Measurements from ENCODE around the gene PIM2. TPM values are rescaled to one million over a fixed set of nuclear protein-coding genes. Genes with fewer than 3 reads are reported as not detected.

Gene PIM2
- total and polyA plus RNA-seq, 4 experiments from 2014 or later, result 117 to 489 (median 257) TPM

DNA sequence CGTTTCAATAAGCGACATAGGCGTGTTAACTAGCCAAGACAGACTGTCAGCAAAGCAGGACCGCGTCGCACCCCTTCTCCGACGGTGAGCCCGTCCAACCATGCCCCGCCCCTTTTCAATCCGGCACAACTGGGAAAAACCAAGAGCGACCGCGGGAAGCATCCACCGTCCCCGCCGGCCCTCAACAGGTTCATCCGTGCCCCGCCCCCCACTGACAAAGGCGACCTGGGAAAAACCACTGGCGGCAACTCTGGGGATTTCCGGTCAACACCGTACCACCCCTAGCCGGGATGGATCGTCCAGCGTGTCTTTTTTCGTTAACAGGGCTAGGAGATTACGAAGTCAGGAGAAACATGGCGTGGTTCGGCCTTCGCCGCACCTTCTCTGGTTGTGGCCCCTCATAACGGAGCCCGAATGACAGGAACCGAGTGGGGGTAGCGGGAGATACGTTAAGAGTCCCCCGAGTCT lies 21.6 kb downstream of the PIM2 start:
- intact Hi-C loops (cut with micrococcal nuclease), result loop anchor here (1.0 to 5.0 kb wide), 3 partner anchors 20 to 146 kb away; partner anchors contain the start of genes HDAC6 and TFE3
- peaks cover 9 to 28% of the 10 kb centered on the region in 2 donors for H3K36me3 Mint-ChIP-seq
- no peaks in the 10 kb centered on the region for H3K27me3 ChIP-seq (ENCODE audit: insufficient read depth, low read length)

DNA sequence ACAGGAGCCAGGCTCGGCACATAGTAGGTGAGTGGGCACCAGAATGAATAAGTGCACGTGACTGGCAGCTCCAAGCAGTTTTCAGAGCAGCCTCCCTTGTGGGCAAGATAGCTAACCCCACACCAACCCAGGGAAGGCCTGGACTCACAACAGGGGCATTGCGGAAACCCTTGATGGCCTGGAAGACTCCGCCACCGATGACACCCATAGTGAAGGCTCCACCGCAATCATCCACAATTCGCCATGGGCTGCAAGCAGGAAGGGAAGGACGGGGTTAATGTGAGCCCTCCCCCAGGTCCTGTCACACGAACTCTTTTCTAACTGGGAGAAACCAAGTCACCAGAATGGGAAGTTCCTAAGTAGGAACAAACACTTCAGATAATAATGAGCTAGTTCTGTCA lies 22.2 kb downstream of the PIM2 start:
- Histone ChIP-seq H3K27ac (ENCODE audit: low read depth, low read length) (peak overlapping the region; percentile 93), H3K9me3 (ENCODE audit: control insufficient read depth in 1 of 2, low read length in 2 of 2) (no peaks in the 10 kb centered on the region), H3K36me3 (ENCODE audit: insufficient read depth, low read length) (peaks cover 8% of the 10 kb centered on the region), H3K4me1 (ENCODE audit: insufficient read depth, low read length) (peaks cover 28% of the 10 kb centered on the region), H3K4me3 (ENCODE audit: low read length in 2 of 2) (peak overlapping the region; percentile 78 to 92), H3K27me3 (ENCODE audit: insufficient read depth, low read length) (no peaks in the 10 kb centered on the region)
- ChIA-PET POLR2A (ENCODE audit: partially characterized antibody) (interaction anchor here (0.6 to 3.9 kb wide), 9 partner anchors 15 to 159 kb away, joined by 3 to 47 read pairs (median 6); partner anchors contain the start of genes OTUD5 and SLC35A2), CTCF (ENCODE audit: partially characterized antibody) (interaction anchor here (1.5 to 2.4 kb wide), 2 partner anchors 15 to 40 kb away, joined by 4 to 12 read pairs; partner anchors contain the start of gene SLC35A2)
- H3K27me3 Mint-ChIP-seq, result no peaks in the 10 kb centered on the region
- peak overlapping the region; percentile 88 to 99 (median 96) for H3K27ac Mint-ChIP-seq
- no peak for DNase-seq
- intact Hi-C loops (cut with micrococcal nuclease), result loop anchor here (1.0 to 5.0 kb wide), 3 partner anchors 21 to 146 kb away; partner anchors contain the start of genes HDAC6 and TFE3
- H3K36me3 Mint-ChIP-seq, result peaks cover 5 to 25% of the 10 kb centered on the region in 2 donors
- H3K4me1 Mint-ChIP-seq, result peaks cover 4 to 39% (median 21%) of the 10 kb centered on the region in 4 donors
- H3K9me3 Mint-ChIP-seq, result peaks cover 0 to 1% (median 0%) of the 10 kb centered on the region in 8 donors
- H3K4me3 Mint-ChIP-seq, result peak overlapping the region; percentile 86 to 96 (median 92)

More for the DNA sequence above, 21.6 kb downstream of the PIM2 start:
- Histone ChIP-seq H3K9me3 (ENCODE audit: control insufficient read depth in 1 of 2, low read length in 2 of 2) (no peaks in the 10 kb centered on the region), H3K4me1 (ENCODE audit: insufficient read depth, low read length) (peaks cover 25% of the 10 kb centered on the region), H3K4me3 (ENCODE audit: low read length in 2 of 2) (peak overlapping the region; percentile 78 to 92), H3K27ac (ENCODE audit: low read depth, low read length) (peak overlapping the region; percentile 93), H3K36me3 (ENCODE audit: insufficient read depth, low read length) (peaks cover 13% of the 10 kb centered on the region)
- Mint-ChIP-seq H3K4me1 (peaks cover 4 to 34% (median 19%) of the 10 kb centered on the region in 4 donors), H3K4me3 (peak overlapping the region; percentile 86 to 96 (median 92)), H3K27ac (peak overlapping the region; percentile 88 to 99 (median 96)), H3K27me3 (no peaks in the 10 kb centered on the region), H3K9me3 (peaks cover 0 to 1% (median 0%) of the 10 kb centered on the region in 8 donors)
- peak; percentile 54 to 77 (median 64) for DNase-seq
- CTCF ChIA-PET (ENCODE audit: partially characterized antibody), result interaction anchor here (0.9 to 2.4 kb wide), 6 partner anchors 9 to 265 kb away, joined by 3 to 12 read pairs (median 4); partner anchors contain the start of gene SLC35A2
- POLR2A ChIA-PET (ENCODE audit: partially characterized antibody), result interaction anchor here (0.7 to 3.9 kb wide), 19 partner anchors 10 to 323 kb away, joined by 3 to 47 read pairs (median 6); partner anchors contain the start of genes HDAC6, OTUD5, PIM2 and RBM3

DNA sequence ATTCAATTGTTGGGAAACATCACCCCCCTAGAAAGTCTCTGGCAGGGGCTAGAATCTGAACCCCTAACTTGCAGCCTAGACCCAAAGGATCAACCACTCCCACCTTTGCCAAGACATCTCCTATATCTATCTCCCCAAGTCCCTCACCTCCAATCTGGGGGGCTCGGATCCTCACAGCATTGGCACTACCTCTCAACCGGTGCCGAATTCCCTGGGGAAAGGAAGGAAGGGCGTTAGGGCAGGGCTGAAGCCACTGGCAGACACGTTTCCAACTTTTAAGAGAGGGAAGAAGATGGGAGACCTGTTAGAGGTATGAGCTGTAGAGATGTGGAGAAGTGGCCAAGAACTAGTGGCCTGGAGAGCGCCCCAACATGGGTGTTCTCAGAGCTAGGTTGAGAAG lies 23.9 kb downstream of the PIM2 start:
- Mint-ChIP-seq H3K36me3 (peaks cover 5 to 20% of the 10 kb centered on the region in 2 donors), H3K4me1 (peaks cover 12 to 51% (median 28%) of the 10 kb centered on the region in 4 donors), H3K27me3 (peaks cover 0 to 1% of the 10 kb centered on the region in 2 donors), H3K4me3 (peak overlapping the region in 3 of 8 donors; percentile 20 to 73 (median 70)), H3K27ac (peak overlapping the region in 5 of 7 donors; percentile 53 to 83 (median 79)), H3K9me3 (peaks cover 0 to 1% (median 0%) of the 10 kb centered on the region in 8 donors)
- peaks cover 34% of the 10 kb centered on the region for H3K4me1 ChIP-seq (ENCODE audit: insufficient read depth, low read length)
- intact Hi-C loops (cut with micrococcal nuclease), result loop anchor here (5.0 kb wide), 1 partner anchor 93 kb away; the partner anchor contains the start of gene HDAC6
- no peak for DNase-seq
- no peaks in the 10 kb centered on the region for H3K9me3 ChIP-seq (ENCODE audit: control insufficient read depth in 1 of 2, low read length in 2 of 2)
- CTCF ChIA-PET (ENCODE audit: partially characterized antibody), result interaction anchor here (1.0 to 1.3 kb wide), 2 partner anchors 51 to 247 kb away, joined by 3 read pairs; no protein-coding TSS in a partner anchor
- no peaks in the 10 kb centered on the region for H3K27me3 ChIP-seq (ENCODE audit: insufficient read depth, low read length)
- H3K27ac ChIP-seq (ENCODE audit: low read depth, low read length), result no peak overlapping the region
- H3K4me3 ChIP-seq (ENCODE audit: low read length in 2 of 2), result no peak overlapping the region
- POLR2A ChIA-PET (ENCODE audit: partially characterized antibody), result interaction anchor here (1.3 kb wide), 1 partner anchor 27 kb away, joined by 3 read pairs; no protein-coding TSS in a partner anchor
- peaks cover 3% of the 10 kb centered on the region for H3K36me3 ChIP-seq (ENCODE audit: insufficient read depth, low read length)

DNA sequence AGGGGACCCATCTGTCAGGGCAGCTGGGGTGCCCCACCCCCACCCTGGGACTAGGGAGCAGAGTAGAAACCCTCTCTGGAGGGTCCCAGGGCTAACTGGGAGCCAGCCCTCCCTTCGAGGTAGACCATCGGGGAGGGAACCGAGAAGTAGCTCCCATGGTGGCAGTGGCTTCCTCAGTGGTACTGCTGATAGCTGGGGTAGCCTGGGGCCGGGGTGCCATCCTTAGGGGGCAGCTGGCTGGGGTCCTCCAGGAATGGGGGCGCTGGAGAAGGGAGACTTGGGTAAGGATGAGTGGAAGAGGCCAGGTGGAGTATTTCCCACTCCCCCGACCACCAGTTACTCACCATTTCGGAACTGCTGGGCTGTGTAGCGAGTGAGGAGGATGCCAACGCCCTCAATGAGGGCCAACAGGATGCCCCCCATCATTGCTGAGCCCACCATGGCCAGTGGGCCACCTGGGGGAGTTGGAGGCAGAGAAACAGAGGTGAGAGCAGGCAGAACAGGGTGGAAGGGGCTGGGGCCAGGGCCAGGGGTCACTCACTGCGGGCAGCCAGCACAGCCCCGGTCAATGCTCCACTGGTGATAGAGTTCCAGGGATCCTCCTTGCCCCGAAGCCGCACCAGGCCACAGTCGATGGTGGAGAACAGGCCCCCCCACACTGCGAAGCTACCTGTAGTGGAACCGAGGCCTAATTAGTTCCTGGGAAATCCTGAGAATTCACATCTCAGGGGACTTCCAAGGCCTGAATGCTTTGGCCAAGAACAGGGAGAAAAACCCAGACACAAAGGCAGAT lies 25.1 kb downstream of the PIM2 start:
- Histone ChIP-seq H3K27ac (ENCODE audit: low read depth, low read length) (no peak overlapping the region), H3K9me3 (ENCODE audit: control insufficient read depth in 1 of 2, low read length in 2 of 2) (no peaks in the 10 kb centered on the region), H3K27me3 (ENCODE audit: insufficient read depth, low read length) (no peaks in the 10 kb centered on the region), H3K36me3 (ENCODE audit: insufficient read depth, low read length) (peaks cover 3% of the 10 kb centered on the region), H3K4me3 (ENCODE audit: low read length in 2 of 2) (no peak overlapping the region), H3K4me1 (ENCODE audit: insufficient read depth, low read length) (peaks cover 22% of the 10 kb centered on the region)
- H3K27me3 Mint-ChIP-seq, result peaks cover 0 to 1% of the 10 kb centered on the region in 2 donors
- H3K36me3 Mint-ChIP-seq, result peaks cover 5 to 20% of the 10 kb centered on the region in 2 donors
- ChIA-PET POLR2A (ENCODE audit: partially characterized antibody) (interaction anchor here (1.3 kb wide), 1 partner anchor 28 kb away, joined by 3 read pairs; no protein-coding TSS in a partner anchor), CTCF (ENCODE audit: partially characterized antibody) (interaction anchor here (1.3 to 2.4 kb wide), 3 partner anchors 22 to 246 kb away, joined by 3 to 12 read pairs (median 4); no protein-coding TSS in a partner anchor)
- peaks cover 12 to 51% (median 28%) of the 10 kb centered on the region in 4 donors for H3K4me1 Mint-ChIP-seq
- intact Hi-C loops (cut with micrococcal nuclease), result no loop called here
- DNase-seq, result no peak
- peaks cover 0 to 1% (median 0%) of the 10 kb centered on the region in 8 donors for H3K9me3 Mint-ChIP-seq
- H3K4me3 Mint-ChIP-seq, result peak overlapping the region in 1 of 8 donors; percentile 20
- H3K27ac Mint-ChIP-seq, result peak overlapping the region in 3 of 7 donors; percentile 17 to 52 (median 38)

DNA sequence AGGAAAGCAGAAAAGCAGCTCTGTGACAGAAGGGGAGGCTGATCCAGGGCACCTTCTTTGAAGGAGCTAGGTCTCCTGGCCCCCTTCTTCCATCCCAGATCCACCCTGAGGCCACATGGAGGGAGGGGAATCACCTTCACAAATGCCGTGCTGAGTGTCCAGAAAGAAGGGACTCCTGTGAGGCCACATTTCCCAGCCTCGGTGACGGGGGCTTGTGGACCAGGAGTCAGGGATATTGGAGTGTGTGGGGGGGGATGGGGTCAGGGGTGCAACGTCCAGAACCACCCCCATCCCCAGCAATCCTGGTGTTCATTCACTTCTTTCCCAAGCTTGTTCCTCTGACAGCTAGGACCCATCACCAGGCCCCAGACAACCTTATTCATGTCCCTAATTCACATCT lies 25.9 kb downstream of the PIM2 start:
- Histone ChIP-seq H3K9me3 (ENCODE audit: control insufficient read depth in 1 of 2, low read length in 2 of 2) (no peaks in the 10 kb centered on the region), H3K27ac (ENCODE audit: low read depth, low read length) (no peak overlapping the region), H3K27me3 (ENCODE audit: insufficient read depth, low read length) (no peaks in the 10 kb centered on the region), H3K36me3 (ENCODE audit: insufficient read depth, low read length) (peaks cover 3% of the 10 kb centered on the region), H3K4me1 (ENCODE audit: insufficient read depth, low read length) (peaks cover 18% of the 10 kb centered on the region), H3K4me3 (ENCODE audit: low read length in 2 of 2) (no peak overlapping the region)
- ChIA-PET POLR2A (ENCODE audit: partially characterized antibody) (no interaction called here), CTCF (ENCODE audit: partially characterized antibody) (interaction anchor here (1.4 to 2.8 kb wide), 4 partner anchors 23 to 245 kb away, joined by 4 to 12 read pairs (median 8); no protein-coding TSS in a partner anchor)
- peaks cover 12 to 43% (median 25%) of the 10 kb centered on the region in 4 donors for H3K4me1 Mint-ChIP-seq
- no peak for DNase-seq
- intact Hi-C loops (cut with micrococcal nuclease), result no loop called here
- peak overlapping the region in 5 of 7 donors; percentile 38 to 82 (median 68) for H3K27ac Mint-ChIP-seq
- H3K36me3 Mint-ChIP-seq, result peaks cover 5 to 15% of the 10 kb centered on the region in 2 donors
- H3K27me3 Mint-ChIP-seq, result peaks cover 0 to 1% of the 10 kb centered on the region in 2 donors
- peaks cover 0 to 1% (median 0%) of the 10 kb centered on the region in 8 donors for H3K9me3 Mint-ChIP-seq
- H3K4me3 Mint-ChIP-seq, result peak overlapping the region in 3 of 8 donors; percentile 27 to 67 (median 41)

DNA sequence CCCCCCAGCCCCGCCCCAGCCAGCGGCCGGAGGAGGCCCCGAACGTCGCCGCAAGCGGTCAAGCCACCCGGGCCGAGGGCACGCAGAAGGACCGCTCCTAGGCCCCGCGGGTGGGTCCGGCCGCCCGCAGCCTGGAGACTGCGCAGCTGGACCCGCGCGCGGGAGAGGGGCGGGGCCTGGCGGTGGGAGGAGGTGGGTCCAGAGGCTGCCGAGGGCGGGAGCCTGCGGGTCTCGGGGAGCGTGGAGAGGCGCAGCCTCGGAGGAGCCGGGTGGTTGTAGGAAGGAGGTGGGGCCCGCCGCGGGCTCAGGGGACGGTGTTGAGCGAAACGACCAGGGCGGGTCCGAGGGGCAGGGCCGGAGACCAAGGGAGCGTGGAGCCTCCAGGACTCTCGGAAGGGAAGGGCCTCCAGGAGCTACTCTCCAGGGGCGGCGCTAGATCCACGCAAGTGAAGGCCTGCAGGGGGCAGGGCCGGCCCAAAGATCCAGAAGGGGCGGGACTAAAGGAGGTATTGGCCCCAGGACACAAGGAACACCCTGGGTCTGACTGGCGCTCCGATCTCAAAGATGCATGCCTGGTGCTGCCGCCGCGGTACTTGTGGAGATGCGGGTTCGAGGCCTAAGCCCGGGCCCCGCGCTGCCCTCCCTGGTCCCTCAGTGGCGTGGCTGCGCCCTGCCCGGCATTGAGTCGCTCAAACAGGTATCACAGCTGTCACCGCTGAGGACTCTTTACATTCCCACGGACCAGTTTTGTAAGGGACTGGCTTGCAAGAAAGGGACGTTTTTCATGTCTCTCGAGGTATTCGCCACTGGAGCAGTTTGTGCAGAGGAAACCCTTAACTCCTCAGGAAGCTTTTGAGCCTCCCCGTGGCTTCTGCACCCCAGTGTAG lies 27.2 kb downstream of the PIM2 start:
- Mint-ChIP-seq H3K27me3 (peaks cover 0 to 1% of the 10 kb centered on the region in 2 donors), H3K27ac (peak overlapping the region in 6 of 7 donors; percentile 37 to 90 (median 74)), H3K4me1 (peaks cover 10 to 30% (median 21%) of the 10 kb centered on the region in 4 donors), H3K36me3 (peaks cover 5% of the 10 kb centered on the region in 2 donors), H3K4me3 (peak overlapping the region; percentile 75 to 97 (median 82)), H3K9me3 (no peaks in the 10 kb centered on the region)
- Histone ChIP-seq H3K4me3 (ENCODE audit: low read length in 2 of 2) (peak overlapping the region in 1 of 2 donors; percentile 49), H3K27me3 (ENCODE audit: insufficient read depth, low read length) (no peaks in the 10 kb centered on the region), H3K9me3 (ENCODE audit: control insufficient read depth in 1 of 2, low read length in 2 of 2) (no peaks in the 10 kb centered on the region), H3K36me3 (ENCODE audit: insufficient read depth, low read length) (peaks cover 3% of the 10 kb centered on the region), H3K4me1 (ENCODE audit: insufficient read depth, low read length) (peaks cover 15% of the 10 kb centered on the region), H3K27ac (ENCODE audit: low read depth, low read length) (peak overlapping the region; percentile 52)
- DNase-seq, result peak; percentile 76 to 85 (median 78)
- CTCF ChIA-PET (ENCODE audit: partially characterized antibody), result interaction anchor here (0.6 to 2.8 kb wide), 14 partner anchors 15 to 243 kb away, joined by 3 to 35 read pairs (median 6); partner anchors contain the start of genes HDAC6 and WAS
- intact Hi-C loops (cut with micrococcal nuclease), result loop anchor here (1.0 to 2.0 kb wide), 6 partner anchors 21 to 243 kb away; partner anchors contain the start of gene TFE3
- POLR2A ChIA-PET (ENCODE audit: partially characterized antibody), result interaction anchor here (0.7 to 2.5 kb wide), 21 partner anchors 9 to 313 kb away, joined by 3 to 28 read pairs (median 4); partner anchors contain the start of genes HDAC6, SLC35A2 and WAS
